ENCODE data around the gene TREM2.

The TREM2 gene

DNA sequence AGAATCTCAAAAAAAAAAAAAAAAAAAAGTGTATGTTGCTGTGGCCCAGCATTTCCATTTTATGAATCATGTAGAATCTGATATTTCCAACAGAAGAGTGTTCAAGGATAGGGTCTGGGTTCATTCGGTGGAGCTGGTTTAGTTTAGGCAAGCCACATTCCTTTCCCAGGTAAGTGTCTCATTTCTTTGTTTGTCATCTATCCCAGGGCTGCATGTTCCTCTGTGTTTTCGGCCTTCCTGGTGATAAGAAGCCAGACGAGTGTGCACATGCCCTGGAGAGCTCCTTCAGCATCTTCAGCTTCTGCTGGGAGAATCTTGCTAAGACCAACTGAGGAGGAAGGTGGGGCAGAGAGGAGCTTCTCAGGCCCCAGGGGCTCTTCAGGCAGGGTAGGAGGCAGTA is 51.9 kb downstream of the TREM2 start:
- TF ChIP-seq, protein P1, sequence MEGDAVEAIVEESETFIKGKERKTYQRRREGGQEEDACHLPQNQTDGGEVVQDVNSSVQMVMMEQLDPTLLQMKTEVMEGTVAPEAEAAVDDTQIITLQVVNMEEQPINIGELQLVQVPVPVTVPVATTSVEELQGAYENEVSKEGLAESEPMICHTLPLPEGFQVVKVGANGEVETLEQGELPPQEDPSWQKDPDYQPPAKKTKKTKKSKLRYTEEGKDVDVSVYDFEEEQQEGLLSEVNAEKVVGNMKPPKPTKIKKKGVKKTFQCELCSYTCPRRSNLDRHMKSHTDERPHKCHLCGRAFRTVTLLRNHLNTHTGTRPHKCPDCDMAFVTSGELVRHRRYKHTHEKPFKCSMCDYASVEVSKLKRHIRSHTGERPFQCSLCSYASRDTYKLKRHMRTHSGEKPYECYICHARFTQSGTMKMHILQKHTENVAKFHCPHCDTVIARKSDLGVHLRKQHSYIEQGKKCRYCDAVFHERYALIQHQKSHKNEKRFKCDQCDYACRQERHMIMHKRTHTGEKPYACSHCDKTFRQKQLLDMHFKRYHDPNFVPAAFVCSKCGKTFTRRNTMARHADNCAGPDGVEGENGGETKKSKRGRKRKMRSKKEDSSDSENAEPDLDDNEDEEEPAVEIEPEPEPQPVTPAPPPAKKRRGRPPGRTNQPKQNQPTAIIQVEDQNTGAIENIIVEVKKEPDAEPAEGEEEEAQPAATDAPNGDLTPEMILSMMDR (IDR thresholded peaks at IDR 0.05; ENCODE audit: low read depth, low read length, missing control alignments): no peak
- DNase-seq (ENCODE audit: low read depth): no peak
- H3K4me3 ChIP-seq (ENCODE audit: low read depth, low read length): no peak overlapping the region

Data from GM12864 (cell line).